Liver (tissue), 9 donors: ENCODE results near the gene CFAP61. TPM values are rescaled to one million over a fixed set of nuclear protein-coding genes. Genes with fewer than 3 reads are reported as not detected.

Experiments used
- DNase-seq: peaks from one replicate; pipeline ENCODE4 v3.0.0-alpha.2; 2017; ENCODE audit warnings: low spot score
- H3K27ac ChIP-seq, 2 donors: one replicate each; pipeline ENCODE4 v1.7.0; 2013; ENCODE audit warnings: inconsistent platforms in 2 of 2, low read length in 2 of 2, control low read depth in 1 of 2, low read depth in 1 of 2, mild to moderate bottlenecking in 1 of 2
- H3K27me3 ChIP-seq, 4 donors: one replicate each; pipeline versions ENCODE4 v1.6.1 to v1.7.0; 2013; ENCODE audit warnings: low read length in 3 of 4, inconsistent platforms in 1 of 4, mild to moderate bottlenecking in 1 of 4, moderate library complexity in 1 of 4; ENCODE audit not compliant: control insufficient read depth in 4 of 4, insufficient read depth in 4 of 4
- H3K36me3 ChIP-seq, 4 donors: one replicate each; pipeline versions ENCODE4 v1.6.1 to v1.7.0; 2013; ENCODE audit warnings: low read length in 3 of 4, mild to moderate bottlenecking in 3 of 4, low read depth in 1 of 4, moderate library complexity in 1 of 4; ENCODE audit not compliant: control insufficient read depth in 4 of 4, insufficient read depth in 3 of 4
- H3K4me1 ChIP-seq, 4 donors: one replicate each; pipeline versions ENCODE4 v1.6.1 to v1.7.0; 2013; ENCODE audit warnings: low read length in 3 of 4, mild to moderate bottlenecking in 3 of 4, moderate library complexity in 1 of 4; ENCODE audit not compliant: control insufficient read depth in 4 of 4, insufficient read depth in 4 of 4
- H3K4me3 ChIP-seq, 3 donors: one replicate each; pipeline versions ENCODE4 v1.6.1 to v1.7.0; 2013; ENCODE audit warnings: low read length in 3 of 3, control low read depth in 1 of 3, low read depth in 1 of 3, mild to moderate bottlenecking in 1 of 3
- H3K9ac ChIP-seq, 2 donors: one replicate each; pipeline ENCODE4 v1.7.0; 2013; ENCODE audit warnings: low read length in 2 of 2, mild to moderate bottlenecking in 2 of 2, moderate library complexity in 2 of 2, control low read depth in 1 of 2, low read depth in 1 of 2
- H3K9me3 ChIP-seq, 4 donors: one replicate each; pipeline versions ENCODE4 v1.6.1 to v1.7.0; 2013; ENCODE audit warnings: low read length in 3 of 4; ENCODE audit not compliant: control insufficient read depth in 4 of 4
- EGR1 ChIP-seq, 2 donors: IDR thresholded peaks; 2 replicates each; pipeline ENCODE4 v1.6.1; 2016 to 2018; ENCODE audit warnings: antibody characterized with exemption in 2 of 2, low read depth in 2 of 2
- FOXA1 ChIP-seq: IDR thresholded peaks from 2 replicates; pipeline ENCODE4 v1.6.1; 2016; ENCODE audit warnings: antibody characterized with exemption
- FOXA2 ChIP-seq: IDR thresholded peaks from 2 replicates; pipeline ENCODE4 v1.6.1; 2016; ENCODE audit warnings: antibody characterized with exemption
- GABPA ChIP-seq, 2 donors: IDR thresholded peaks in 1 of 2; conservative IDR thresholded peaks in 1 of 2; 2 replicates each; pipeline ENCODE4 v1.6.1; 2016; ENCODE audit warnings: antibody characterized with exemption in 2 of 2, mild to moderate bottlenecking in 1 of 2, moderate library complexity in 1 of 2
- HNF4A ChIP-seq, 2 donors: conservative IDR thresholded peaks; 2 replicates each; pipeline ENCODE4 v1.6.1; 2016; ENCODE audit warnings: antibody characterized with exemption in 2 of 2, mild to moderate bottlenecking in 2 of 2
- HNF4G ChIP-seq: IDR thresholded peaks from 2 replicates; pipeline ENCODE4 v1.6.1; 2016; ENCODE audit warnings: antibody characterized with exemption
- JUND ChIP-seq, 2 donors: IDR thresholded peaks; 2 replicates each; pipeline ENCODE4 v1.6.1; 2016; ENCODE audit warnings: antibody characterized with exemption in 2 of 2
- NR2F2 ChIP-seq: IDR thresholded peaks from 2 replicates; pipeline ENCODE4 v1.6.1; 2016; ENCODE audit warnings: antibody characterized with exemption
- RAD21 ChIP-seq, 2 donors: IDR thresholded peaks; 2 replicates each; pipeline ENCODE4 v1.6.1; 2016; ENCODE audit warnings: antibody characterized with exemption in 2 of 2, mild to moderate bottlenecking in 2 of 2
- REST ChIP-seq: IDR thresholded peaks from 2 replicates; pipeline ENCODE4 v1.6.1; 2016; ENCODE audit warnings: antibody characterized with exemption, mild to moderate bottlenecking
- RXRA ChIP-seq, 2 donors: IDR thresholded peaks; 2 replicates each; pipeline ENCODE4 v1.6.1; 2017 to 2018; ENCODE audit warnings: antibody characterized with exemption in 2 of 2, mild to moderate bottlenecking in 1 of 2
- SP1 ChIP-seq: IDR thresholded peaks from 2 replicates; pipeline ENCODE4 v1.6.1; 2018; ENCODE audit warnings: antibody characterized with exemption, mild to moderate bottlenecking
- TAF1 ChIP-seq: conservative IDR thresholded peaks from 2 replicates; pipeline ENCODE4 v1.6.1; 2016; ENCODE audit warnings: antibody characterized with exemption, mild to moderate bottlenecking
- YY1 ChIP-seq: IDR thresholded peaks from 2 replicates; pipeline ENCODE4 v1.6.1; 2016; ENCODE audit warnings: antibody characterized with exemption, mild to moderate bottlenecking
- WGBS: extraction: QIAGEN DNeasy Blood & Tissue Kit; methylation state at CpG from one replicate; pipeline ENCODE4 v1.1.7; 2013; 5-methylcytosine and 5-hydroxymethylcytosine counted together
- polyA plus RNA-seq, 2 donors: library from polyadenylated mRNA; stranded (reverse) in 1 of 2; unstranded in 1 of 2; fragments of 200-250 nt in 1 of 2; fragments of >200 nt in 1 of 2; fragmentation: Nextera tagmentation in 1 of 2; extraction: Ambion mirVana in 1 of 2; gene quantifications; one replicate each; pipeline versions ENCODE4 v1.2.1 to v1.2.3, GENCODE V29; 2013 to 2015
- total RNA-seq, 2 donors: library from RNA; depleted of rRNA; stranded (reverse); fragments of >200 nt; gene quantifications; one replicate each; pipeline ENCODE4 v1.2.3, GENCODE V29; 2014
- TF ChIP-seq, protein P1 (sequence below): IDR thresholded peaks from 2 replicates; pipeline ENCODE4 v1.6.1; 2016; ENCODE audit warnings: antibody characterized with exemption
- TF ChIP-seq, protein P2 (sequence below): IDR thresholded peaks from 2 replicates; pipeline ENCODE4 v1.6.1; 2016; ENCODE audit warnings: antibody characterized with exemption
- TF ChIP-seq, protein P3 (sequence below): fragments of 150-350 bp; IDR thresholded peaks from 2 replicates; pipeline ENCODE4 v1.5.1; 2017; ENCODE audit warnings: improper control_type of control experiment, low read depth, low read length; ENCODE audit not compliant: missing input control
- TF ChIP-seq, protein P4 (sequence below): IDR thresholded peaks from 2 replicates; pipeline ENCODE4 v1.6.1; 2016; ENCODE audit warnings: antibody characterized with exemption
- donor health status: healthy.
- donor health status: healthy.
- donor health status: healthy.
- donor health status: healthy.
- donor health status: healthy.

The CFAP61 gene
- total and polyA plus RNA-seq, 4 donors: 0.05 TPM; not detected in 3

DNA sequence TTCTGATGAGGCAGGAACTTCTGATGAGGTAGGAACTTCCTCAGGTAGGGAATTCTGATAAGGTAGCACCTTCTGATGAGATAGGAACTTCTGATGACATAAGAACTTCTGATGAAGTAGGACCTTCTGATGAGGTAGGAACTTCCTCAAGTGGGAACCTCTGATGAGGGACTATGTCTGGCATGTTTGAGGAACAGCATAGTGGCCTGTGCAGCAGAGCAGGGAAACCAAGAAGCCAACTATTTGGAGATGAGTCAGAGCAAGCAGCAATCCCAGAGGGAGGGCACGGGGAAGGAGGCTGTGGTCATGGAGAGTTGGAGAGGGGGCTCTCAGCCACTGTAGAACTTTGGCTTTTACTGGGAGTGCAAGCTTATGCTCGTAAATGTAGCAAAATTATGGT, 132.4 kb downstream of the CFAP61 start:
- peaks cover 0 to 3% (median under 1%) of the 10 kb centered on the region in 4 donors for H3K27me3 ChIP-seq
- no peak for TF ChIP-seq JUND (IDR thresholded peaks at IDR 0.05)
- no peak for TF ChIP-seq HNF4G
- H3K36me3 ChIP-seq: no peaks in the 10 kb centered on the region
- H3K9me3 ChIP-seq: peaks cover 0 to 3% (median 0%) of the 10 kb centered on the region in 4 donors
- WGBS: 86% methylated on average over 2 of the region's 2 CpGs
- no peak for DNase-seq
- no peaks in the 10 kb centered on the region for H3K4me1 ChIP-seq
- no peak overlapping the region for H3K27ac ChIP-seq
- H3K9ac ChIP-seq: no peak overlapping the region
- no peak overlapping the region for H3K4me3 ChIP-seq

- no peaks in the 10 kb centered on the region for H3K4me1 ChIP-seq
- DNase-seq: no peak
- no peaks in the 10 kb centered on the region for H3K36me3 ChIP-seq
- no peaks in the 10 kb centered on the region for H3K9me3 ChIP-seq
- H3K27me3 ChIP-seq: peaks cover 0 to 3% (median 0%) of the 10 kb centered on the region in 4 donors
- TF ChIP-seq, protein P1, sequence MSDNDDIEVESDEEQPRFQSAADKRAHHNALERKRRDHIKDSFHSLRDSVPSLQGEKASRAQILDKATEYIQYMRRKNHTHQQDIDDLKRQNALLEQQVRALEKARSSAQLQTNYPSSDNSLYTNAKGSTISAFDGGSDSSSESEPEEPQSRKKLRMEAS: no peak
- TF ChIP-seq RAD21 (IDR thresholded peaks at IDR 0.05) (no peak), HNF4A (conservative IDR thresholded peaks at IDR 0.05) (no peak)
- WGBS: 66% methylated on average over 1 of the region's 1 CpG
- H3K4me3 ChIP-seq: no peak overlapping the region
- H3K9ac ChIP-seq: no peak overlapping the region
- H3K27ac ChIP-seq: no peak overlapping the region
Observed at GRCh38 chr20:20188647-20189046, 136.3 kb downstream of the CFAP61 start.

- TF ChIP-seq TAF1 (no peak), RXRA (IDR thresholded peaks at IDR 0.05) (no peak), EGR1 (IDR thresholded peaks at IDR 0.05; ENCODE audit: low read depth in 2 of 2) (no peak), NR2F2 (no peak), GABPA (IDR thresholded peaks at IDR 0.05 in 1 of 2, conservative IDR thresholded peaks at IDR 0.05 in 1 of 2) (no peak), REST (no peak), HNF4G (no peak), FOXA1 (no peak), JUND (IDR thresholded peaks at IDR 0.05) (no peak), YY1 (no peak), RAD21 (IDR thresholded peaks at IDR 0.05) (no peak), SP1 (no peak), FOXA2 (no peak), HNF4A (conservative IDR thresholded peaks at IDR 0.05) (no peak)
- TF ChIP-seq, protein P1: no peak
- TF ChIP-seq, protein P2, sequence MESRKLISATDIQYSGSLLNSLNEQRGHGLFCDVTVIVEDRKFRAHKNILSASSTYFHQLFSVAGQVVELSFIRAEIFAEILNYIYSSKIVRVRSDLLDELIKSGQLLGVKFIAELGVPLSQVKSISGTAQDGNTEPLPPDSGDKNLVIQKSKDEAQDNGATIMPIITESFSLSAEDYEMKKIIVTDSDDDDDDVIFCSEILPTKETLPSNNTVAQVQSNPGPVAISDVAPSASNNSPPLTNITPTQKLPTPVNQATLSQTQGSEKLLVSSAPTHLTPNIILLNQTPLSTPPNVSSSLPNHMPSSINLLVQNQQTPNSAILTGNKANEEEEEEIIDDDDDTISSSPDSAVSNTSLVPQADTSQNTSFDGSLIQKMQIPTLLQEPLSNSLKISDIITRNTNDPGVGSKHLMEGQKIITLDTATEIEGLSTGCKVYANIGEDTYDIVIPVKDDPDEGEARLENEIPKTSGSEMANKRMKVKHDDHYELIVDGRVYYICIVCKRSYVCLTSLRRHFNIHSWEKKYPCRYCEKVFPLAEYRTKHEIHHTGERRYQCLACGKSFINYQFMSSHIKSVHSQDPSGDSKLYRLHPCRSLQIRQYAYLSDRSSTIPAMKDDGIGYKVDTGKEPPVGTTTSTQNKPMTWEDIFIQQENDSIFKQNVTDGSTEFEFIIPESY: no peak
- TF ChIP-seq, protein P3, sequence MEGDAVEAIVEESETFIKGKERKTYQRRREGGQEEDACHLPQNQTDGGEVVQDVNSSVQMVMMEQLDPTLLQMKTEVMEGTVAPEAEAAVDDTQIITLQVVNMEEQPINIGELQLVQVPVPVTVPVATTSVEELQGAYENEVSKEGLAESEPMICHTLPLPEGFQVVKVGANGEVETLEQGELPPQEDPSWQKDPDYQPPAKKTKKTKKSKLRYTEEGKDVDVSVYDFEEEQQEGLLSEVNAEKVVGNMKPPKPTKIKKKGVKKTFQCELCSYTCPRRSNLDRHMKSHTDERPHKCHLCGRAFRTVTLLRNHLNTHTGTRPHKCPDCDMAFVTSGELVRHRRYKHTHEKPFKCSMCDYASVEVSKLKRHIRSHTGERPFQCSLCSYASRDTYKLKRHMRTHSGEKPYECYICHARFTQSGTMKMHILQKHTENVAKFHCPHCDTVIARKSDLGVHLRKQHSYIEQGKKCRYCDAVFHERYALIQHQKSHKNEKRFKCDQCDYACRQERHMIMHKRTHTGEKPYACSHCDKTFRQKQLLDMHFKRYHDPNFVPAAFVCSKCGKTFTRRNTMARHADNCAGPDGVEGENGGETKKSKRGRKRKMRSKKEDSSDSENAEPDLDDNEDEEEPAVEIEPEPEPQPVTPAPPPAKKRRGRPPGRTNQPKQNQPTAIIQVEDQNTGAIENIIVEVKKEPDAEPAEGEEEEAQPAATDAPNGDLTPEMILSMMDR: no peak
- TF ChIP-seq, protein P4, sequence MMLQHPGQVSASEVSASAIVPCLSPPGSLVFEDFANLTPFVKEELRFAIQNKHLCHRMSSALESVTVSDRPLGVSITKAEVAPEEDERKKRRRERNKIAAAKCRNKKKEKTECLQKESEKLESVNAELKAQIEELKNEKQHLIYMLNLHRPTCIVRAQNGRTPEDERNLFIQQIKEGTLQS: no peak
- Histone ChIP-seq H3K9me3 (no peaks in the 10 kb centered on the region), H3K27me3 (peaks cover 0 to 3% (median 0%) of the 10 kb centered on the region in 4 donors), H3K36me3 (no peaks in the 10 kb centered on the region), H3K4me3 (no peak overlapping the region), H3K4me1 (no peaks in the 10 kb centered on the region), H3K27ac (no peak overlapping the region), H3K9ac (no peak overlapping the region)
- 62% methylated on average over 6 of the region's 6 CpGs for WGBS
- DNase-seq: no peak
Observed at GRCh38 chr20:20192366-20192765, 140.0 kb downstream of the CFAP61 start.
